NCI-H1092 (cell line): ENCODE measurements around the gene ALMS1.
"Not testable (repeated sequence)": the region's sequence is repeated elsewhere in the genome, so short reads cannot be mapped to it uniquely, and the experiment has no call there.

ENCODE experiments used
- DNase-seq: peaks from one replicate; lab custom pipeline; 2025; lab: John Stamatoyannopoulos, UW

ALMS1 gene

DNA sequence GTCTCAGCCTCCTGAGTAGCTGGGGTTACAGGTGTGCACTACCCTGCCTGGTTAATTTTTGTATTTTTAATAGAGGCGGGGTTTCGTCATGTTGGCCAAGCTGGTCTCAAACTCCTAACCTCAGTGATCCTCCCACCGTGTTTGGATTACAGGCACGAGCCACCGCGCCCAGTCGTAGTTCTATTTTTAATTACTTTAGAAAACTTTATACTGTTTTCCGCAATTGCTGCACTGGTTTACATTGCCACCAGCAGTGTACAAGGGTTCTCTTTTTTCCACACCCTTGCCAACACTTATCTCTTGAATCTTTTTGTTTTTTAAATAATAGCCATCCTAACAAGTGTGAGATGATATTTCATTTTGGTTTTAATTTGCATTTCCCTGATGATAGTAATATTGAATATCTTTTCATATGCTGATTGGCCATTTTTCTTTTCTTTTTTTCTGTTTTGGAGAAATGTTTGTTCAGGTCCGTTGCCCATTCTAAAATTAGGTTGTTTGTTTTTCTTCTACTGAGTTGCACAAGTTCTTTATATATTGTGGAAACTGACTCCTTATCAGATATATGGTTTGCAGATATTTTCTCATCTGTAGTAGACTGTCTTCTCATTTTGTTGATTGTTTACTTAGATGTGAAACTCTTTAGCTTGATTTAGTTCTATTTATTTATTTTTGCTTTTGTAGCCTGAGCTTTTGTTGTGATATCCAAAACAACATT is 16.9 kb downstream of the ALMS1 start:
- DNase-seq = no peak

DNA sequence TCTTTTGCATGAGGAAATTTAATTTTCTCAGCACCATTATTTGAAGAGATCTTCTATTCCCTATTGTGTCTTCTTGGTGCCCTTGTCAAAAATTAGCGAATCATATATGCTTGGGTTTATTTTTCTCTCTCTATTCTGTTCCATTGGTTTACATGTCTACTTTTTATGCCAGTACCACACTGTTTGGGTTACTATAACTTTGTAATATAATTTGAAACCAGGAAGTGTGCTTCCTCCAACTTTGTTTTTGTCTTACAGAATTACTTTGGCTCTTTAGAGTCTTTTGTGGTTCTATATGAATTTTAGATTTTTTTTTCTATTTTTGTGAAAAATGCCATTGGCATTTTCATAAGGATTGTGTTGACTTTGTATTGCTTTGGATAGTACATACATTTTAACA is 17.6 kb downstream of the ALMS1 start:
- DNase-seq = no peak

DNA sequence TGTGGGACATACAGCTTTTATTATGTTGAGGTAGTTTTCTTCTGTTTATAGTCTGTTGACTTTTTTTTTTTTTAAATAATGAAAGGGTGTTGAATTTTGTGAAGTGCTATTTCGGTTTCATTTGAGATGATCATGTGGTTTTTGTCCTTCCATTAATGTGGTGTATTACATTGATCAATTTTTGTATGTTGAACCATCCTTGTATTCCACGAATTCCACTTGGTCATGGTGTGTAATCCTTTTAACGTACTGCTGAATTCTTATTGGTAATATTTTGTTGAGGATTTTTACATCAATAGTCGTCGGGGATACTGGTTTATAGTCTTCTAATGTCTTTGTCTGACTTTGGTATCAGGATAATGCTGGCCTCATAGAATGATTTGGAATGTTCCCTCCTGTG is 18.8 kb downstream of the ALMS1 start:
- DNase-seq = no peak

DNA sequence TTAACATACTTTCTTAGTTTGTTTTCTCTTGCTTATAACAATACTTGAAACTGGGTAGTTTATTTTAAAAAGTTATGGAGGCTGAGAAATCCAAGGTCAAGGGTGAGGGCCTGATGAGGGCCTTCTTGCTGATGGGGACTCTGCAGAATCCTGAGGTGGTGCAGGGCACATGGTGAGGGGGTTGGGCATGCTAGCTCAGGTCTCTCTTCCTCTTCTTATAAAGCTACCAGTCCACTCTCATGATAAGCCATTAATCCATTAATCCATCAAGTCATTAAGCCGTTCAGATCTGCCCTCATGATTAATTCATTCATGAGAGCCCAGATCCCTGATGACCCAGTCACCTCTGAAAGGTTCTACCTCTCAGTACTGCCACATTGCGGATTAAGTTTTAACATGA is 21.4 kb downstream of the ALMS1 start:
- no peak for DNase-seq

DNA sequence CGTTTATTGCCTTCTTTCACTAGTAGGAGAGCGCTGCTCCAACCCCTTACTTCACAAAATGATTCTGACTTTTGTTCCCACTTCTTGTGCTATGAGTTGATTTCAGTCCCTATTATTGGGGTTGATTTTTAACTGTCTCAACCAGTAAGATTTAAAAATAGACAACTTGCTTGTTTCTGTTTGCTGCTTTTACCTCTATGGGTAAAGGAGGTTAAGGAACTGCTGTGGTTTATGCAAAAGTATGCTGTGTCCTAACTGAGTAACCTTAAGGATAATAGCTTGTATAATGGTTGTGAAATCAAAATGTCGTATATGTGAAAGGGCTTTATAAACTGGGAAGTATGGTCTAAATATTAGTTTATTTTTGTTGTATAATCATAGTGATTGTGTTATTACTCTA is 22.6 kb downstream of the ALMS1 start:
- no peak for DNase-seq

DNA sequence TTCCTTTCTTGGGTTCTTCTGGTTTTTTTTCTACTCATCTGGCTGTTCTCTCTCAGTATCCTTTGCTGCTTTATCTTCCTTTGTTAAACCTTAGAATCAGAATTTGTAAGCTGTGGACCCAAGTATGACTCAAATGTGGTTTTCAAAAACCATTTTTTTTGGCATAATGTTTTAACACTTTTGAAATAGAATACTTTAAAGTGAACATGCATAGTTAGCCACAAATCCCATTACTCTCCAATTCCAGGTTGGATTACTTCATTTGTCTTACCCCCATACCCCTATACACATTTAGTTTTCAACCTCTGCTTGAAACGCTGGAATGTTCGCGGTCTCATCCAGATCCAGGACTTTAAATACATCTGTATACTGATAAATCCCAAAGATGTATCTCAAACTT is 29.1 kb downstream of the ALMS1 start:
- no peak for DNase-seq

DNA sequence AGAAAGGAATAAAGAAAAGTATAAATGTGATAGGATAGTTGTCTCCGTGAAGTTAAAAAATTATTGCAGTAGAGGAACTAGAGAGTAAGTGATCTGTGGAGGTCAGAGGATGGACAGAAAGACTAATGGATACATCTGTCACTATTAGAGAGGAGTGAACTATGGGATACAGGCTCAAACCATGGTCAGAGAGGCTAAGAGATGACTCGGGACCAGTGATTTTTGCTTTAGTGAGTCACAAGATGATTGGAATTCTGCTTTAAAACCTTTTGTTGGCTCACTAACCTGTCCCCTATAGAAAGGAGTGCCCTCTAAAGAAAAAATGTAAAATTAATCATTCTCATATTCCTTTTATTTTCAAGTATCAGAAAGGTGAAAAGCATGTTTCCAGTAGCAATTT is 30.3 kb downstream of the ALMS1 start:
- no peak for DNase-seq

DNA sequence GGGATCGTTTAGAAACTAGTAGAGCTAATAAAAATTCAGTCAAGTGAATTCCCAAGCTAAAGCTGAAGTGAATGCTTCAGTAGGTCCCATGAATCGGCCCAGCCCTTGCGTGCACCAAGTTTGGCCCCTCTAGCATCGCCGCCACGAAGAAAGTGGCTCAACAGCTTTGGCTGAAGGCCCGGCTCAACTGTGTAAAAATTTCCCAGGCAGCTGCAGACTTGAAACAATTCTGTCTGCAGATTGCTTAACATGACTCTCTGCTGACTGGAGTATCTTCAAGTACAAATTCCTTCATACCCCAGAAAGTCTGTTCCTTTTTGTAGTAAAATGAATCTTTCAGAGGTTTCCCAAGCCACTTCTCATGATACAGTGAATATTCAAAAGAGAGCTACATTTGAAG is 32.7 kb downstream of the ALMS1 start:
- no peak for DNase-seq

DNA sequence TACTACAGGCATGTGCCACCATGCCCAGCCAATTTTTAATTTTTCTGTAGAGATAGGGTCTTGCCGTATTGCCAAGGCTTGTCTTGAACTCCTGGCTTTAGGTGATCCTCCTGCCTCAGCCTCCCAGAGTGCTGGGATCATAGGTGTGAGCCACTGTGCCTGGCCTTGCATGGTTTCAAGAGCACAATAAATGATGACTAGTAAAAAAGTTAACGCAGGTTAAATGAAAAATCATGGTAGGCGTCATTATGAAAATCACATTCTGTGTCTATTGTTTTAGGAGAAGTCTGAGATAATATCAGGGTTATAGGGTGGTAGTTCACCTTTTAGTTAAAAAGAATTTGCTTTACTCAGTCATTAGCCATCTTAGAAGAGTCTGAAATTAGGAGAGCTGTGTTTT is 38.3 kb downstream of the ALMS1 start:
- DNase-seq = no peak

DNA sequence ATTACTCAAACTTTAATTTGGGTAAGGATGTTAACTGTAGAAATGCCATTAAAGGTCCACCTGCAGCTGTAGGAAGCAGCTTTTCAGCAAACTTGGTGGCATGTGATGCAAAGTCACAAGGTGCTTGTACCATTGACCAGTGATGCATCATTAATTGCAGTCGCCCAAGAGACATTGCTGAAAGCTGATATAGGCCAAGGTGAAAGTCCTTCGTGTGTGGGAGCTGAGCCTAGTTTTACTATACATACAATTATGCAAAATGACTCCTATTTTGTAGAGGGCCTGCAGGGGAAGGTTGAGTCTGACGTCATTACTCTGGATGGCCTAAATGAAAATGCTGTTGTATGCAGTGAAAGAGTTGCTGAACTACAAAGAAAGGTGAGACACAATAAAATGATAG is 40.5 kb downstream of the ALMS1 start:
- DNase-seq = no peak

DNA sequence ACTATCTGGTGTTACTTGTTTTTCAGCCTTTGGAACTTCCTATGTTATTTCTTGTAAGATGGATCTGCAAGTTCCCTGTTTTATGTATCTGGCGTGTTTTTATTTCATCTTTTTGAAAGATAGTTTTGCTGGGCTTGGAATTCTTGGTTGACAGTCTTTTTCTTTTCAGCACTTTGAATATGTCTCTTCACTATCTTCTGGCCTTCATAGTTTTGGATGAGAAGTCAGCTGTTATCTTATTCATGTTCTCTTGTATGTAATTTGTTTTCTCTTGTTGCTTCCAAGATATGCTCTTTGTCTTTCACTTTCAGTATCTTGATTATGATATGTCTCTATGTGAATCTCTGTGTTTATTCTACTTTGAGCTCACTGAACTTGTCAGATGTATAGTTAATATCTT is 50.4 kb downstream of the ALMS1 start:
- DNase-seq = no peak

DNA sequence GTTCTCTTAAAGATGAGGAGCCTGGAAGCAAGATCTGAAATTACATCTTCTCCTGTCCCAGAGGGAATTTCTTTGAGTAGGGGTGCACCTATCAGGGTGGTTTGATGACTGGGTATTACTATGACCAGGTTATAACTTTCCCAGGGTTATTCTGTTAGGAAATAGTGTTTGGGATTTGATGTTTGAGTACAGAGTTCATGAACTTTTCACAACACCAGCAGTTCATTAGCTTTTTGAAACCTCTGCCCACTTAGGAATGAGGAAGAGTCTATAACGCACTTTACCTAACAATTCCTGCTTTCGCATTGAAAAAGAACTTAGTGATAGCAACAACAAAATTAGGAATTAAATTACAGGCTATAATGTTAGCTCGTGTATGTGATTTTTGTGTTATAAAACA is 58.6 kb downstream of the ALMS1 start:
- DNase-seq = no peak

DNA sequence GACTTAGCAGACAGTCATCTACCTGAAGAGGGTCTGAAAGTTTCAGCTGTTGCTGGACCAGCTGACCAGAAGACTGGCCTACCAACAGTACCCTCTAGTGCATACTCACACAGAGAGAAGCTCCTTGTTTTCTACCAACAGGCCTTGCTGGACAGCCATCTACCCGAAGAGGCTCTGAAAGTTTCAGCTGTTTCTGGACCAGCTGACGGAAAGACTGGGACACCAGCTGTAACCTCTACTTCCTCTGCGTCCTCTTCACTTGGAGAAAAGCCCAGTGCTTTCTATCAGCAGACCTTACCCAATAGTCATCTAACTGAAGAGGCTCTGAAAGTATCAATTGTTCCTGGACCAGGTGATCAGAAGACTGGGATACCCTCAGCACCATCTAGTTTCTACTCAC is 63.2 kb downstream of the ALMS1 start:
- DNase-seq = no peak

DNA sequence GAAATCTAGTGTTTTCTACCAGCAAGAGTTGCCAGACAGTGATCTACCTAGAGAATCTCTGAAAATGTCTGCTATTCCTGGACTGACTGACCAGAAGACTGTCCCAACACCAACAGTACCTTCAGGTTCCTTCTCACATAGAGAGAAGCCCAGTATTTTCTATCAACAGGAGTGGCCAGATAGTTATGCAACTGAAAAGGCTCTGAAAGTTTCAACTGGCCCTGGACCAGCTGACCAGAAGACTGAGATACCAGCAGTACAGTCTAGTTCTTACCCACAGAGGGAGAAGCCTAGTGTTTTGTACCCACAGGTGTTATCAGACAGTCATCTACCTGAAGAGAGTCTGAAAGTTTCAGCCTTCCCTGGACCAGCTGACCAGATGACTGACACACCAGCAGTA is 63.8 kb downstream of the ALMS1 start:
- DNase-seq = no peak

DNA sequence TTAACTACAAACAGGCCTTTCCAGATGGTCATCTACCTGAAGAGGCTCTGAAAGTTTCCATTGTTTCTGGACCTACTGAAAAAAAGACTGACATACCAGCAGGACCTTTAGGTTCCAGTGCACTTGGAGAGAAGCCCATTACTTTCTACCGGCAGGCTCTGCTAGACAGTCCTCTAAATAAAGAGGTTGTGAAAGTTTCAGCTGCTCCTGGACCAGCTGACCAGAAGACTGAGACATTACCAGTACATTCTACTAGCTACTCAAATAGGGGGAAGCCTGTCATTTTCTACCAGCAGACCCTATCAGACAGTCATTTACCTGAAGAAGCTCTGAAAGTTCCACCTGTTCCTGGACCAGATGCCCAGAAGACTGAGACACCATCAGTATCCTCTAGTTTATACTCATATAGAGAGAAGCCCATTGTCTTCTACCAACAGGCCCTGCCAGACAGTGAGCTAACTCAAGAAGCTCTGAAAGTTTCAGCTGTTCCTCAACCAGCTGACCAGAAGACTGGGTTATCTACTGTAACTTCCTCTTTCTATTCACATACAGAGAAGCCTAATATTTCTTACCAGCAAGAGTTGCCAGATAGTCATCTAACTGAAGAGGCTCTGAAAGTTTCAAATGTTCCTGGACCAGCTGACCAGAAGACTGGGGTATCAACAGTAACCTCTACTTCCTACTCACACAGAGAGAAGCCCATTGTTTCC is 65.8 kb downstream of the ALMS1 start:
- DNase-seq = no peak

DNA sequence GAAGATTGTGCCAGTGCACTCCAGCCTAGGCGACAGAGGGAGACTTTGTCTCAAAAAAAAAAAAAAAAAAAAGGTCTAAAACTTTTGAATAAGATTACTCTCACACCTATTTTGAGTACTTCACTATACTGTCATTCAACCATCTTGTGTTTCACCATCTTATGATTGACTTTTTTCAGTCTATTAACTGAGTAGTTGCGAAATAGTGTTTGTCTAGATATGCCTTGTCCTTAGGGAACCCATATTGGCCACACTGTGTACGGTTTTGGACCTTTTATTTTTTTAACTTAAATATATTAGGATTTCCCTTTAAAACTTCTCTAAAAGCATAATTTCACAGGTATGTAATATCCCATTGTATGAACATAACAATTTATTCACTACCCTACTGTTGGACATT is 72.3 kb downstream of the ALMS1 start:
- DNase-seq = no peak

DNA sequence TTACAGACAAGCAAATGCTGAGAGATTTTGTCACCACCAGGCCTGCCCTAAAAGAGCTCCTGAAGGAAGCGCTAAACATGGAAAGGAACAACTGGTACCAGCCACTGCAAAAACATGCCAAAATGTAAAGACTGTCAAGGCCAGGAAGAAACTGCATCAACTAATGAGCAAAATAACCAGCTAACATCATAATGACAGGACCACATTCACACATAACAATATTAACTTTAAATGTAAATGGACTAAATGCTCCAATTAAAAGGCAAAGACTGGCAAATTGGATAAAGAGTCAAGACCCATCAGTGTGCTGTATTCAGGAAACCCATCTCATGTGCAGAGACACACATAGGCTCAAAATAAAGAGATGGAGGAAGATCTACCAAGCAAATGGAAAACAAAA is 76.8 kb downstream of the ALMS1 start:
- DNase-seq = not testable (repeated sequence)

DNA sequence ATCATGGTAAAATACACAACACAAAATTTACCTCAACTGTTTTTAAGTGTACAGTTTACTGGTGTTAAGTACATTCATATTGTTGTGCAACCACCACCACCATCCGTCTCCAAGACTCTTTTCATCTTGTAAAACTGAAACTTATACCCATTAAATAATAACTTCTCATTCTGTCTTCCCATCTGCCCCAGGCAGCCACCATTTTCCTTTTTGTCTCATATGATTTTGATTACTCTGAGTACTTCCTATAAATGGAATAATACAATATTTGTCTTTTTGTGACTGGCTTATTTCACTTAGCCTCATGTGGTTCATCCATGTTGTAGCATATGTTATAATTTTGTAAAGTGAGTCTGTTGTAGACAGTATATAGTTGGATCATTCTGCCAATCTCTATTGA is 82.7 kb downstream of the ALMS1 start:
- DNase-seq = no peak

DNA sequence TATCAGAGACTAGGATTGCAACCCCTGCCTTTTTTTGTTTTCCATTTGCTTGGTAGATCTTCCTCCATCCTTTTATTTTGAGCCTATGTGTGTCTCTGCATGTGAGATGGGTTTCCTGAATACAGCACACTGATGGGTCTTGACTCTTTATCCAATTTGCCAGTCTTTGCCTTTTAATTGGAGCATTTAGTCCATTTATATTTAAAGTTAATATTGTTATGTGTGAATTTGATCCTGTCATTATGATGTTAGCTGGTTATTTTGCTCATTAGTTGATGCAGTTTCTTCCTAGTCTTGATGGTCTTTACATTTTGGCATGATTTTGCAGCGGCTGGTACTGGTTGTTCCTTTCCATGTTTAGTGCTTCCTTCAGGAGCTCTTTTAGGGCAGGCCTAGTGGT is 98.2 kb downstream of the ALMS1 start:
- not testable (repeated sequence) for DNase-seq

DNA sequence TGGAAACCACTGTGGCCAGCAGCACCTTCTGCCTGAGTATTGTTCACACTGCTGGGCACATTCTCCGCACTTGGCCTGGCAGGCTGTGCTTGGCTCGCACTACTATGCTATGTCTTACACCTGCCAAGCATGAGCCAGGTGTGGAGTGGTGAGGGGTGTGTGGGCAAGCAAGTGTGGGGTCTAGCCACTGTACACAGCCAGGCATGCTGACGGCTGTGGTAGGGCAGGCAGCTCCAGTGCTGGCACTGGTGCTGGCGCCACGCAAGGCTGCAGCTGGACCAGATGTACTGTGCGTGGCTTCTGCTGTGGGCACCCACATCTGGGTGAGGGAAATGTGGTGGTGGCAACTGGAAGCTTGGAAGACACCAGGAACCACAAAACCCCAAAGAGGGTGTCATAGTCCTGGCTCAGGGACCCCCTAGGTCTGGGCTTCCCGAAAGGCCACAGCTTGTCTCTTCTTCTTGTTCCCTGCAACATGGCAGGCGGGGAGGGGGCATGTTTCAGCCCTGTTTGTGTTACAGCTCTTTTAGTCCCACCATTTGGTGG is 101.5 kb downstream of the ALMS1 start:
- no peak for DNase-seq

DNA sequence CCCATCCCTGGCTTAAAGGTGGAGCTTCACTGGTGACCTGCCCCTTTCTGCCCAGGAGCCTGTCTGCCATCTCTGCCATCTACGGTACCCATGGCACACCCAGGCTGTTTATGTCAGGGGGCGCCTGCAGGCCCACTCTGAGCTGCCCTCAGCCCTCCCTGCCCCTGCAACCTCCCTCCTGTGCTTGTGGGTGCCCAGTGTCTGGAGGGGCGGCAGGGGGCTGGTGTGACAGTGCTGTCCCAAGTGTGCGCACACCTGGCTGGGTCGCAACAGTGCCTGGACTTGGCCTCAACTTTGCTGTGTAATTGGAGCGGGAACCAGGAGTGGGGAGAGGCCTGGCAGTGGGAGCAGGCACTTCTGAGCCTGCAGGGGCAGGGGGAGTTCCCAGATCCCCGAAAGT is 102.4 kb downstream of the ALMS1 start:
- DNase-seq = no peak

DNA sequence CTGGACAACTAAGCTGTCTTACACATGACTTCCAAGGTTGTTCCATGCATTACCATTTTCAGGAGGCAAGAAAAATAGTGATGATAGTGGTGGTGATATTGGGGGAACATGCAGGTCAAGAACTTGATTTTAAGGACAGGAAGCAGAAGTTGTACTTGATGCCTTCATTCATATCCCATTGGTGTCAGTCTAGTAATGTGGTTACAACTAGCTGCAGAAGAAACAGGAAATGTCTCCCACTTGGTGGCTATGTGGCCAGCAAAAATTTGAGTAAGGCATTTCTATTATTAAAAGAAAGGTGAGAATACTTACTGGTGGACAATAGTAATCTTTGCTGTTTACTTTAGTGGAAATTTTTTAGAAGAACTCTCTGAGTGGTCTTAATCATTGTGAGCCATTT is 103.4 kb downstream of the ALMS1 start:
- no peak for DNase-seq

DNA sequence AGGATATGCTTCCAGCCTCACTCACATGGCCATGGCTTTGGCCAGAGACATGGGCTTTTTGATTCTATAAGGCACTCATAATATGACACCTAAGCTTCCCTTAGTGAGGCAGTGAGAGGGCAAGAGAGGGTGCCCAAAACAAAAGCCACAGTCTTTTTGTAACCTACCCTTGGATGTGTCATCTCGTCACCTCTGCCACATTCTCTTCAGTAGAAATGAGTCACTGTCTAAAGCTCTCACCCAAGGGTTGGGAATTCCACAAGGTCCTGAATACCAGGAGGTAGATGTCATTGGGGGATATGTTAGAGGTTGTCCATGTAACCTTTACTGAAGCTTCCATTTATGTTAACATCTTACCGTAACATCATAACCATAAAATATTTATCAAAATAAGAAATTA is 108.4 kb downstream of the ALMS1 start:
- no peak for DNase-seq
